GM12892 (cell line): ENCODE measurements around the gene TFB1M.
"Not testable (repeated sequence)": the region's sequence is repeated elsewhere in the genome, so short reads cannot be mapped to it uniquely, and the experiment has no call there.

Experiments
- DNase-seq: peaks from one replicate; pipeline ENCODE4 v3.0.0; 2011; ENCODE audit not compliant: insufficient read length
- FAIRE-seq: peaks from 2 replicates; lab custom pipeline; 2011; peaks lifted over from hg19 to GRCh38; lab: Jason Lieb, UNC
- POLR2A ChIP-seq: IDR thresholded peaks from 2 replicates; pipeline ENCODE4 v1.6.1; 2011; ENCODE audit warnings: low read depth, low read length, control low read depth
- POLR2AphosphoS5 ChIP-seq: IDR thresholded peaks from 2 replicates; pipeline ENCODE4 v1.6.1; 2011; ENCODE audit warnings: low read depth, low read length, control low read depth
- TAF1 ChIP-seq: IDR thresholded peaks from 2 replicates; pipeline ENCODE4 v1.6.1; 2011; ENCODE audit warnings: low read depth, mild to moderate bottlenecking, control low read depth, low read length, borderline replicate concordance

Gene TFB1M

DNA sequence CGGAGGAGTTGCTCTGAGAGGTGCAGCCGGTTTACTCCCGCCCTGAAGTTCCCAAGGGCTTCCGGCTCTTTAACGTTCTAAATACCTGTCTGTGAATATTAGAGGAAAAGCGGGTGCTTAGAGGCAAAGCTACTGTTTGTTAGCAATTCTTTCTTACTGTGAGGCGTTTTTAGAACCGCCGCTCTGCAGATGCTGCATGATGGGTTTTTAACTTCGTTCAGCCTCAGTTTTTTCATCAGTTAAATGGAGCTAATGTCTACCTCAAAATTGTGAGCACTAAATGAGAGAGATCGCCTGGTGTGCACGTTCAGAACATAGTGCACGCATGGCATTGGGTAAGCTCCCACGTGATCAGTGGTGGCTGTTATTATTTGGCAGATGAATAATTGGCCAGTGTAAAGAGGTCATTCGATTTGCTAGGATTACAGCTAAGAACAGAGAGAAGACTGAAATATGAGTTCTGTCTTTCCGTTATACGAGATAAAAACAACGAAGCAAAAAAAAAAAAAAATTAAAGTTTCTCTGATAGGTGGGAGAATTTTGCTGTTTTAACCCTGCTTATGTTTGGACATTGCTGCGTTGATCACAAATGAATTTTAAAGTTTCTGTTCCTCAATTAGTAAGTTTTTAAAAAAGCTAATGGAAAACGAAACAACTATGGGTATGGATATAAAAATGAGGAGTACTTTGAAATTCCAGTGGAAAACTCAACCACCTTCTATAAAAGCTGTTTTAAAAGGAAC, 660 bp upstream of the TFB1M start:
- TF ChIP-seq POLR2A (peak; percentile 67), POLR2AphosphoS5 (no peak)
- DNase-seq (no peak), FAIRE-seq (peak; percentile 94)

DNA sequence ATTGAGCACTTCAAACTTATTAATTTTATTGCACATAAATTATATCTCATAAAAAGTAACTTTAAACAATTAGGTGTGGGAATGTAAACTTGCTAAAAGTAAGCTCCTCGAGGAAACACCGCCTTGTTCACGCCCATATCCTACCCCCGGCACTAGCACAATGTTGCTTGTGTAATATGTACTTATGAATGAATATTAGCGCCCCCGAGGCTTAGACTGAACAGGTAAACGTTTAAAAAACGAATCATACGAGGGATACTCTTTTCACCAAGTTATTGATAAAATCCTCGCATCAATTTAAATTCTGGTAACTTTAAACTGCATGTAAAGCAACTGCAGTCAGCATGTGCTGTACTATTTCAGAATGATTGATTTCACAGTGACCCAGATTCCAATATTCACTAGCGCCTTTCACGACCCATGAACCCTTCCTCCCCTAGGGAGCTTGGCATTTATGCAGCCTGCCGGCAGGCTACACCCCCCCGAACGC, 637 bp downstream of the TFB1M start:
- FAIRE-seq = peak; percentile 48
- TF ChIP-seq POLR2AphosphoS5 (no peak), POLR2A (no peak), TAF1 (no peak)
- no peak for DNase-seq

DNA sequence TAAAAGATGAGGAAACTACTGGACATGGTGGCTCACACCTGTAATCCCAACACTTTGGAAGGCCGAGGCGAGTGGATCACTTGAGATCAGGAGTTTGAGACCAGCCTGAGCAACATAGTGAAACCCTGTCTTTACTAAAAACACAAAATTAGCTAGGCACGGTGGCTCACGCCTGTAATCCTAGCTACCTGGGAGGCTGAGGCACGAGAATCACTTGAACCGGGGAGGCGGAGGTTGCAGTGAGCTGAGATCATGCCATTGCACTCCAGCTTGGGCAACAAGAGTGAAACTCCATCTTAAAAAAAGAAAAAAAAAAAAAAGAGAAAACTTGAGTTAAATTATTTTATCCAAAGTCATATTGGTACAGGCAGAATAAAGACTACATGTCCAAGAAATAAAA, 1.3 kb downstream of the TFB1M start:
- not testable (repeated sequence) for FAIRE-seq, DNase-seq

DNA sequence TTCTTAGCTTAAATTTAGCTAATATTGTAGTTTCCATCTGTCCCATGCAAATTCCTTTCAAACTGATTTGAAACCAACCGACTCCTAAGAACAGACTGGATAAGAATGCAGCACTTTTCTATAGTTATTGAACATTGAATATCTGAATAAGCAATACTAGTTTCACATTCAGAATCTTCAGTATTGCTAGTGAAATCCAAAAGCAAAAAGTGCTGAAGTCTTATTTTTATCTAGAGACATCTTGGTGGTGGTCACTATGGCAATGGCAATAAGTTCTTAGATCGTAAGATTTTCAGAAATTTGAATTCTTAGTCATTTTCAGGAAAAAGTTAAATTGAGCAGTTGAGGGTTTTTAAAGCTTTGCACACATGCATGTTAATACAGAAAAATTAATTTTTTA, 2.7 kb downstream of the TFB1M start:
- DNase-seq = no peak
- TF ChIP-seq POLR2AphosphoS5 (no peak), TAF1 (no peak), POLR2A (no peak)
- FAIRE-seq = peak; percentile 17

DNA sequence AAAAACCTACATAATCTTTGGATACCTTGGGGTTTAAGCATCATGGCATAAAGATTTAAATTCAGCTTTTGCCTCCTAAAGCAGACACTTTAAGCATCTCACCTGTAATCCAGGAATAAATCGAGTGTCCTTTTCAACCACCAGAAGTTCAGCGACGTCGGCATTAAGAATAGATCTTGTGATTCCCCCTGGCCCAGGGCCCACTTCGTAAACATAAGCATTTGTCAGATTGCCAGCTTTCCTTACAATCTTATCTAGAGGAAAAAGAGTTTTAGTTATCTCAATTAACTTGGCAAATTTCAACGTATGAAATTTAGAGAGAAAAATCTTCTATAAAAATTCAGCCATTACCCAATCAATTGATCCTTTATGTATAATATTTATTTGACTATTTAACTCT, 3.2 kb downstream of the TFB1M start:
- FAIRE-seq = no peak
- DNase-seq = no peak
- TF ChIP-seq POLR2AphosphoS5 = no peak
- no peak for TF ChIP-seq TAF1
- no peak for TF ChIP-seq POLR2A

DNA sequence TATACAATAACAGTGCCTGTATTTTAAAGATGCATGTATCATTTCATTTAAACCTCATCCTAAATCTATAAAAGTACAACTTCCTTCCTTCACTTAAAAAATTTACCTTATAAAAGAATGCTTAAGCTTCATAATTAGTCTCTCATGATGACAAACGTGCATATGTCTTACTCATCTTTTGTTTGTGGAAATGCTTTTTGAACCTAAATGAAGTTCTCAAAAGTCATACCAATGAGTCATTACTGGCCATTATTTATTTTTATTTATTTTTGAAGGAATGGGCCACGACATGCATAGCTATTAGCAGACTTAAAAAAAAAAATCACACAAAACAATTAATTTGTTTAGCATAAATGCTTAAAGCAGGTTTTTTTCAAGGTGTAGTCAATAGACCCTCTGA, 3.7 kb downstream of the TFB1M start:
- no peak for TF ChIP-seq POLR2AphosphoS5
- no peak for TF ChIP-seq POLR2A
- no peak for TF ChIP-seq TAF1
- FAIRE-seq (no peak), DNase-seq (no peak)

DNA sequence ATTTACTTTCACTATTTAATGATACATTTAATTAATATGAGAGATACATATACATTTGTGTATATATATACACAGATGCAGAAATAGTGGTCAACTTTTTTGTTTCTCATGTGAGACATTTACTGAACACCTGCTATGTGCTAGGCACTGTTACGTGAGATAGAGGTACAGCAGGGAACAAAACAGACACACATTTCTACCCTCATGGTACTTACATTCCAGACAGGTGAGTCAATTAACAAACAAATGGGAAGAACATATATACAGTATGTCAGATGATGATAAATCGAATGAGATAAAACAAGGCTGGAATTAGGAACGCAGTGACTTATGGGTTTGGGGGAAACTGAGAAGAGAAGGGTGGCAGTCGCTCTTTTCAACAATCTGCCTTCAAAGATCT, 5.1 kb downstream of the TFB1M start:
- FAIRE-seq (no peak), DNase-seq (no peak)
- TF ChIP-seq POLR2AphosphoS5 (no peak), TAF1 (no peak), POLR2A (no peak)

DNA sequence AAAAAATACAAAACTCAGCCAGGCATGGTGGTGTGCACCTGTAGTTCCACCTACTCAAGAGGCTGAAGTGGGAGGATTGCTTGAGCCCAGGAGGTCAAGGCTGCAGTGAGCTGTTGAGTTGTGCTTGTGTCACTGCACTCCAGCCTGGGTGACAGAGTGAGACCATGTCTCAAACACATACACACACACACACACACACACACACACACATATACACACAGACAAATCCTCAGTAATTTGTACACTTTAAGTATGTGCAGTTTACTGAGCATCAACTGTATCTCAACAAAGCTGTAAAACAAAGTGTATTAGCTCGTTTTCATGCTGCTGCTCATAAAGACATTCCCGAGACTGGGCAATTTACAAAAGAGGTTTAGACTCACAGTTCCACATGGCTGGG, 7.3 kb downstream of the TFB1M start:
- TF ChIP-seq POLR2A = no peak
- no peak for DNase-seq
- peak; percentile 30 for FAIRE-seq

DNA sequence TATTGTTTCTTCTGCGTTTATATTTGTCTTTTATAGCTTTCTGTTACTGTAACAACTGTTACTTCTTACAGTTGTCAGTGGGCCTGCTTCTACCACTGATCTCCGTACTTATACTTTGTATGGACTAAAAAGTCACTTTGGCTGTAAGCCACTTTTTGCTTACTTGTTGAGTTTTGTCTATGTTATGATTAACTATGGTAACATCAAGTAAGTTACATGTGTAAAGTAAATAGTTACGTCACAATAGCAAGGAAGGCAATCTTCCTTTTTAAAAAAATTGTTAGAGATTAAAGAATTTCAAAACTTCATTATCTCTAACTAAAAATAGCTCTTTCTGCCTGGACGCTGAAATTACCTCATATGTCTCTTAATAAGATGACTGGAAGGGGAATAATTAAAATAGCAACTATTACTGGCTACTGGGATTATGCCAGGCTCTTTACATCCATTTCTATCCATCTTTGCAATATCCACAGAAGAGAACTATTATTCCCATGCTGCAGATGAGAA, 10.9 kb downstream of the TFB1M start:
- DNase-seq = no peak
- FAIRE-seq = no peak
- TF ChIP-seq POLR2AphosphoS5 (no peak), TAF1 (no peak), POLR2A (no peak)

DNA sequence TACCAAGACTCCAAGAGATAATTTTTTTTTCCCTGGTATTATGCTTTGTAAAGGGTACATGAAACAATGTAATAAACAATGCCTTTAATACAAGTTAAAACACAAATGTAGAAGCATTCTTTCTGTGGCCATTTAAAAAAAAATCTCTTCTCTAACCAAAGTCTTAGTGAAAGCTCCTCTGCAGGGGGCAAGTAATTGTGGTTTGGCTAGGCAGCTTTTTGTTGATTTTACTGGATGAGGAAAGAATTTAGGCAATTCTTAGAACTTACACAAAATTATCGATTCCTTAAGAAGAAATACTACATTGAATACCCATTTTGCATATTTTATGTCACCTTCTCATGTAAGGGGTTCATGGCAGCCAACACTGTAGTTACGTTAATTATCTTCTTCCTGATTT, 12.4 kb downstream of the TFB1M start:
- DNase-seq = no peak
- TF ChIP-seq POLR2A = no peak
- TF ChIP-seq POLR2AphosphoS5 = no peak
- TF ChIP-seq TAF1 = no peak
- FAIRE-seq = no peak

DNA sequence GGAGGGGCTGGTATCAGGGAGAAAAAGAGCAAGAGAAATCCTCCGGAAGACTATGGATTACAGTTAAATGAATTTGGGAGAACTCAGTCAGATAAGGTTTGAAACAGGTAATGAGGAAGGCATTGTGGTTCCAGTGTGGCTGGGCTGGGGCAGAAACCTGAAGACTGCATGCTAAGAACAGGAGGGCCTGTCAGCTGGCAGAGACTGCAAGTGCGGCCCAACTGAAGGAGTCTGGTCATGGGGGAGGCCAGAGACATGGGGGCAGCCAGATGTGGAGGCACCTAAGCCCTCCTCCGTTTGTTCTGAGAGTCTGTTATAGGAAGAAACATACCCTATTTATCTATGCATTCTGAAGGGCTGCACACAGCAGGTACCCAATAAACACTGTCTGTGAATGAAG, 16.6 kb downstream of the TFB1M start:
- TF ChIP-seq TAF1 (no peak), POLR2AphosphoS5 (no peak), POLR2A (no peak)
- DNase-seq (no peak), FAIRE-seq (no peak)

DNA sequence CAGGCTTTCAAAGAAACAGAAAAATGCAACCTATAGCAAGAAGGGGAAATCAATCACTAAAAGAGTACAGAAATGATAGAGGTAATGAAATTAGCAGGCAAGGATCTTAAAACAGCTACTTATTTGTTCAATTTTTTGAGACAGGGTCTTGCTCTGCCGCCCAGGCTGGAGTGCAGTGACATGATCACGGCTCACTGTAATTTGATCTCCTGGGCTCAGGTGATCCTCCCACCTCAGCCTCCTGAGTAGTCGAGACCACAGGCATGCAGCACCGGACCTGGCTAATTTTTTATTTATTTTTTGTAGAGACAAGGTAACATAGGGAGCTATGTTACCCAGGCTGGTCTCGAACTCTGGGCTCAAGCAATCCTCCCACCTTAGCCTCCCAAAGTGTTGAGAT, 21.6 kb downstream of the TFB1M start:
- FAIRE-seq (no peak), DNase-seq (no peak)
- no peak for TF ChIP-seq TAF1
- no peak for TF ChIP-seq POLR2A
- TF ChIP-seq POLR2AphosphoS5 = no peak

DNA sequence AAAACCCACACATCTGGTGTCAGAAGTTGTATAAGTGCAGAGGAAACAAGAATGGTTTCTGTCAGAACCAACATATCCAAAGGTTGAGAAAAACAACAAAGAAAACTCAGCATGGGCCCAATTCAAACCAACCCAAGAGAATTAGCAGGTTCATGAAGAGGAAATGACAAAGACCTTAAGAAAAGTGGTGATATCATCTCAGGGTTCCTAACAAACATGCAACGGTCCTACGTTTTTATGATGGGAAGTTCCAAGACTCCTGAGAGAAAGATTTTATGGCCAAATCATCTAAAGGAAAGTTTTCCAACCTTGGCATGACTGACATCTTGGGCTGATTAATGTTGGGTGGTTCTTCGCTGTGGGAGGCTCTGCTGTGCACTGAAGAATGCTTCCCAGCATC, 23.0 kb downstream of the TFB1M start:
- TF ChIP-seq POLR2AphosphoS5 (no peak), TAF1 (no peak), POLR2A (no peak)
- no peak for DNase-seq
- no peak for FAIRE-seq
